ENCODE data around the gene NHS. TPM values are rescaled to one million over a fixed set of nuclear protein-coding genes. Genes with fewer than 3 reads are reported as not detected.

Gene NHS
- total and polyA plus RNA-seq, 8 donors: 0.19 to 1.7 (median 0.54) TPM

- peak overlapping the region in 1 of 4 donors; percentile 45 for H3K4me3 ChIP-seq
- no peaks in the 10 kb centered on the region for H3K4me1 ChIP-seq
- no peaks in the 10 kb centered on the region for H3K36me3 ChIP-seq
- DNase-seq: peak in 2 of 6 donors; percentile 13 to 46
- intact Hi-C loops (cut with DNase I): no loop called here
- TF ChIP-seq CTCF (IDR thresholded peaks at IDR 0.05): no peak
- 4 to 35% methylated on average over 43 to 46 of the region's 46 CpGs for whole genome bisulfite sequencing, 2 donors
- no peaks in the 10 kb centered on the region for H3K9me3 ChIP-seq
- peak in 3 of 4 donors; percentile 27 to 43 (median 40) for ATAC-seq
- no peak for FAIRE-seq
- no peak overlapping the region for H3K27ac ChIP-seq
- peaks cover 0 to 9% (median 0%) of the 10 kb centered on the region in 4 donors for H3K27me3 ChIP-seq
These were observed 2.2 kb downstream of the NHS start for GRCh38 chrX:17377091-17377717.

GRCh38 chrX:17377795-17378194 lies 2.8 kb downstream of the NHS start:
- no peak for FAIRE-seq
- H3K36me3 ChIP-seq: no peaks in the 10 kb centered on the region
- no peaks in the 10 kb centered on the region for H3K4me1 ChIP-seq
- peaks cover 0 to 9% (median 0%) of the 10 kb centered on the region in 4 donors for H3K27me3 ChIP-seq
- ATAC-seq: no peak
- intact Hi-C loops (cut with DNase I): no loop called here
- TF ChIP-seq CTCF (IDR thresholded peaks at IDR 0.05): no peak
- H3K9me3 ChIP-seq: no peaks in the 10 kb centered on the region
- H3K27ac ChIP-seq: no peak overlapping the region
- H3K4me3 ChIP-seq: no peak overlapping the region
- no peak for DNase-seq
- 45 to 47% methylated on average over 9 of the region's 9 CpGs for WGBS, 2 donors

DNA sequence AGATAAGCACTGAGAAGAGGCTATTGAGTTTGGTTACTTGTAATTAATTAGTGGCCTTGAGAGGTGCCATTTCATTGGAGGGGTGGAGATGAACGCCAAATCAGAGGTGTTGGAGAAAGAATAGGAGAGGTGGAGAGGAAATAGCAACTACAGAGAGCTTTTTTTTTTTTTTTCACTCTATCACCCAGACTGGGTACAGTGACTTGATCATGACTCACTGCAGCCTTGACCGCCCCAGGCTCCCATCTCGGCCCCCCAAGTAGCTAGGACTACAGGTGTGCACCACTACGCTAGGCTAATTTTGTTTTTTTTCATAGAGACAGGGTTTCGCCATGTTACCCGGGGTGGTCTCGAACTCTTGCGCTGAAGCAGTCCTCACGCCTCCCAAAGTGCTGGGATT lies 5.2 kb downstream of the NHS start:
- no peak for TF ChIP-seq CTCF (IDR thresholded peaks at IDR 0.05)
- 80 to 87% methylated on average over 9 of the region's 9 CpGs for WGBS, 2 donors
- H3K27me3 ChIP-seq: peaks cover 0 to 9% (median 0%) of the 10 kb centered on the region in 4 donors

DNA sequence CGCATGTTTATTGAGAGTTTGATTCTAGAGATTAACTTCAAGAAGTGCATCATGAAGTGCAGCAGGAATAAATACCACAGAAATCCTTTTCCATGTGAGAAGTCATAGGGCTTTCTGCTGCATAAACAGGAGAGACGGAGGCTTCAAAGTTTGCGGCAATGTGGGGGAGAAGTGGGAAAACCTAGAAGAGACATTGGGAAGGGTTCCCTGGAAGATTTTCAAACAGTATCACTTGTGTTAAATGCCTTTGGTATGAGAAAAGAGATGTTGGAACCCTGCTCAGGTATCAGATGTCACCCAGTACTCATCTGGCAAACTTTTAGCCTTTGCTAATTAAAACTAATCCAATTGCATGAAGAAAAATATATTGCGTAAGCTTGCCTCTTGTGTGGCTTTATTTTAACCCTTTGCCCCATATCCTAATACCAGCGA lies 15.4 kb downstream of the NHS start:
- Histone ChIP-seq H3K9me3 (no peaks in the 10 kb centered on the region), H3K27me3 (no peaks in the 10 kb centered on the region), H3K36me3 (no peaks in the 10 kb centered on the region), H3K27ac (no peak overlapping the region), H3K4me3 (no peak overlapping the region), H3K4me1 (no peaks in the 10 kb centered on the region)
- 75 to 92% methylated on average over 5 of the region's 5 CpGs for WGBS, 2 donors
- no peak for TF ChIP-seq CTCF (IDR thresholded peaks at IDR 0.05)
- intact Hi-C loops (cut with DNase I): no loop called here
- FAIRE-seq (no peak), ATAC-seq (no peak), DNase-seq (no peak)

More for the DNA sequence above, 5.2 kb downstream of the NHS start:
- ATAC-seq: no peak
- no peak for FAIRE-seq
- no peak overlapping the region for H3K4me3 ChIP-seq
- intact Hi-C loops (cut with DNase I): no loop called here
- DNase-seq: no peak
- no peaks in the 10 kb centered on the region for H3K4me1 ChIP-seq
- no peak overlapping the region for H3K27ac ChIP-seq
- no peaks in the 10 kb centered on the region for H3K36me3 ChIP-seq
- H3K9me3 ChIP-seq: no peaks in the 10 kb centered on the region

DNA sequence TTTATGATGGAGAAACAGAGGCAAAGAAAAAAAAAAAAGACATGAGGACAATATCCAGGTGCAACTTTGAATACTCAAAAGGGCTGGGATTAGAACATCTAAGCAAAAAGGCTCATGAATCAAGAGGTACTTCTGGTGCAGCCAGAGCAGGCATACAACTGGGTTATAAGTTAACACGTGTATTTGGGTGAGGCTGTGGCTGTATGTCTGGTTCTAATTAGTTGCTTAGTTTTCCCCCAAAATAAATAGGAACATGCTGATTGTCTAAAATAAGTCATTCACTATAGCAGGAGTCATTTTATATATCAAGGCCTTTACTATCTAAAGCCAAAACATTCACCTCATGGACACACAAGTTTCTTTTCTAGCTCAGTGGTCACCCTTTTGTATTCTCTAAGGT lies 20.2 kb downstream of the NHS start:
- intact Hi-C loops (cut with DNase I): no loop called here
- Histone ChIP-seq H3K4me1 (no peaks in the 10 kb centered on the region), H3K36me3 (no peaks in the 10 kb centered on the region), H3K27ac (no peak overlapping the region), H3K9me3 (no peaks in the 10 kb centered on the region), H3K4me3 (no peak overlapping the region), H3K27me3 (no peaks in the 10 kb centered on the region)
- no peak for FAIRE-seq
- DNase-seq: no peak
- 71 to 76% methylated on average over 1 of the region's 1 CpG for WGBS, 2 donors
- no peak for TF ChIP-seq CTCF (IDR thresholded peaks at IDR 0.05)
- ATAC-seq: no peak

Data from pancreas (tissue), 10 donors.